Esophagus muscularis mucosa (tissue), 4 donors: ENCODE measurements around the gene NACA2.

Experiments used
- CTCF ChIP-seq, 3 experiments: fragments of 200-600 bp in 2 of 3; fragments of 450-650 bp in 1 of 3; sonication (generic) in 2 of 3; IDR thresholded peaks; one replicate each; pipeline ENCODE4 v1.5.1; 2017 to 2019; ENCODE audit warnings: antibody characterized with exemption in 3 of 3, mild to moderate bottlenecking in 2 of 3, moderate library complexity in 1 of 3
- EP300 ChIP-seq: sonication (generic); formaldehyde crosslinking; IDR thresholded peaks from one replicate; pipeline ENCODE4 v1.6.1; 2017; ENCODE audit warnings: antibody characterized with exemption
- POLR2A ChIP-seq: fragments of 450-650 bp; IDR thresholded peaks from one replicate; pipeline ENCODE4 v1.6.1; 2017; ENCODE audit warnings: antibody characterized with exemption, moderate library complexity, mild to moderate bottlenecking, low read depth
- POLR2AphosphoS5 ChIP-seq, 2 donors: sonication (generic); formaldehyde crosslinking; IDR thresholded peaks; one replicate each; pipeline ENCODE4 v1.6.1; 2017; ENCODE audit warnings: antibody characterized with exemption in 2 of 2

GRCh38 chr17:61632826-61633225 is 41.8 kb upstream of the NACA2 start:
- no peak for TF ChIP-seq POLR2A
- no peak for TF ChIP-seq EP300
- TF ChIP-seq CTCF (IDR thresholded peaks at IDR 0.05): no peak
- no peak for TF ChIP-seq POLR2AphosphoS5 (IDR thresholded peaks at IDR 0.05)
